ENCODE data around the gene CIAO2A.
A peak's percentile ranks its signal among the peaks of the same experiment; 100 is the strongest.
"Not testable (repeated sequence)": the region's sequence is repeated elsewhere in the genome, so short reads cannot be mapped to it uniquely, and the experiment has no call there.

The CIAO2A gene

GRCh38 chr15:64090527-64090926 is 3.1 kb downstream of the CIAO2A start:
- DNase-seq, result peak in 2 of 42 donors; percentile 38
- intact Hi-C loops (cut with DNase I), result no loop called here

- intact Hi-C loops (cut with DNase I), result no loop called here
Measured at GRCh38 chr15:64089543-64090280, 3.9 kb downstream of the CIAO2A start.

DNA sequence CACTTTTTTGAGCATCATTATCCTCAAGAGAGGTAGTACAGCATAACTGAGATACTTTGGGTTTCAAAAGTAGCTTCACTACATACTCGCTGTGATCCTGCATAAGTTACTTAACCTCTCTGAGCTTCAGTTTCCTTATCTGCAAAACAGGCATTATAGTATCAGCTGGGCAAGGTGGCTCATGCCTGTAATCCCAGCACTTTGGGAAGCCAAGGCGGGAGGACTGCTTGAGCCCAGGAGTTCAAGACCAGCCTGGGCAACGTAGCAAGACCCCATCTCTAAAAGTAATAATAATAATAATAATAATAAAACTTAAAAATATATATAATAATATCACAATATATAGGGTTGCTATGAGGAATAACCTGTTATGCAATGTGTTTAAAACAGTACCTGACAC is 10.9 kb downstream of the CIAO2A start:
- DNase-seq, result no peak
- intact Hi-C loops (cut with DNase I), result no loop called here

More at GRCh38 chr15:64089543-64090280, 3.9 kb downstream of the CIAO2A start:
- peak in 2 of 42 donors; percentile 12 to 36 for DNase-seq

DNA sequence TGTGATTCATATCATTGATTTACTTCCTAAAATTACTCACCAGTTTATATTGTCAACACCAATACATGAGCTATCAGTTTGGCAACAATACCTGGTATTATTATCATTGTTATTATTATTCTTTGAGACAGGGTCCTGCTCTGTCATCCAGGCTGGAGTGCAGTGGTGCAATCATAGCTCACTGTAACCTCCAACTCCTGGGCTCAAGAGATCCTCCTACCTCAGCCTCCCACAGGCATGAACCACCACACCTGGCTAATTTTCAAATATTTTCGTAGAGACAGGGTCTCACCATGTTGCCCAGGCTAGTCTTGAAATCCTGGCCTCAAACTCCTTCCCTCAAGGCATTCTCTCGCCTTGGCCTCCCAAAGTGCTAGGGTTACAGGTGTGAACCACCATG is 20.1 kb downstream of the CIAO2A start:
- peak in 1 of 42 donors; percentile 18 for DNase-seq
- intact Hi-C loops (cut with DNase I), result not testable (repeated sequence)

GRCh38 chr15:64072812-64073211 is 20.8 kb downstream of the CIAO2A start:
- intact Hi-C loops (cut with DNase I), result no loop called here
- no peak for DNase-seq

GRCh38 chr15:64071931-64072765 is 21.5 kb downstream of the CIAO2A start:
- intact Hi-C loops (cut with DNase I), result no loop called here
- DNase-seq, result peak in 1 of 42 donors; percentile 30

- DNase-seq, result peak in 23 of 42 donors; percentile 16 to 75 (median 46)
- intact Hi-C loops (cut with DNase I), result no loop called here
Measured at GRCh38 chr15:64070965-64071851, 22.4 kb downstream of the CIAO2A start.

DNA sequence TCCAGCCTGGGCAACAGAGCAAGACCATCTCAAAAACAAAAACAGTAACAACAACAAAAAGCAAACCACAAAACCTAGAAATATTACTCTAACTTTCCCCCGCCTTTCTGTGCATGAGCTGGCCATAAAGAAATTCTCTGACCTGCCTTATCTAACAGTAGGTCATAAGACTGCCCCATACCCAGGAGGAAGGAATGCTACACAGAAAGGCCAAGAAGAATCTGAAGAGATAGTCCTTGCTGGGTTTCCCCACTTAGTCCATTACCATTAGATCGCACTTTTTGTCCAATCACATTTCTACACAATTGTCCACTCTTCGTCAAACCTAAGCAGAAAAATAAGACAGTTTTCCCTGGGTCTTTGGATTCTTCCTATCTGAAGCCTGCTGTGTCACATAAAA is 23.5 kb downstream of the CIAO2A start:
- DNase-seq, result no peak
- intact Hi-C loops (cut with DNase I), result no loop called here

GRCh38 chr15:64068133-64068532 is 25.5 kb downstream of the CIAO2A start:
- DNase-seq, result peak in 1 of 42 donors; percentile 9
- intact Hi-C loops (cut with DNase I), result loop anchor here (5.0 kb wide), 1 partner anchor 456 kb away; no protein-coding TSS in a partner anchor

- intact Hi-C loops (cut with DNase I), result loop anchor here (5.0 kb wide), 1 partner anchor 455 kb away; no protein-coding TSS in a partner anchor
- DNase-seq, result peak; percentile 15 to 92 (median 76)
Measured at GRCh38 chr15:64067564-64068030, 26.0 kb downstream of the CIAO2A start.

DNA sequence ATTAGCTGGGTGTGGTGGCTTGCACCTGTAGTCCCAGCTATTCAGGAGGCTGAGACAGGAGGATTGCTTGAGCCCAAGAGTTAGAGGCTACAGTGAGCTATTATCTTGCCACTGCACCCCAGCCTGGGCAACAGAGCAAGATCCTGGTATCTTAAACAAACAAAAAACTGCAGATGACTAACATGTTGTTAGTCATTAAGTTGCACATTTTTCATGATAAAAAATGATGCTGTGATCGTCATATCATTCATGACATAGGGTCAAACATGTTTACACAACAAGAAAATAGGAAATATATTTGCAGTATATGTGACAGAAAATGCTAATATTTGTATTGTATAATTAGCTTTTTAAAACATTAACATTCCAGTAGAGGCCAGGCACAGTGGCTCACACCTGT is 27.2 kb downstream of the CIAO2A start:
- intact Hi-C loops (cut with DNase I), result loop anchor here (5.0 kb wide), 1 partner anchor 454 kb away; no protein-coding TSS in a partner anchor

GRCh38 chr15:64060716-64061115 is 32.9 kb downstream of the CIAO2A start:
- DNase-seq, result no peak
- intact Hi-C loops (cut with DNase I), result no loop called here

More for the DNA sequence above, 27.2 kb downstream of the CIAO2A start:
- DNase-seq, result peak in 1 of 42 donors; percentile 22

- DNase-seq; intact Hi-C loops (cut with DNase I): not testable (repeated sequence)
Measured at GRCh38 chr15:64059104-64059503, 34.5 kb downstream of the CIAO2A start.

DNA sequence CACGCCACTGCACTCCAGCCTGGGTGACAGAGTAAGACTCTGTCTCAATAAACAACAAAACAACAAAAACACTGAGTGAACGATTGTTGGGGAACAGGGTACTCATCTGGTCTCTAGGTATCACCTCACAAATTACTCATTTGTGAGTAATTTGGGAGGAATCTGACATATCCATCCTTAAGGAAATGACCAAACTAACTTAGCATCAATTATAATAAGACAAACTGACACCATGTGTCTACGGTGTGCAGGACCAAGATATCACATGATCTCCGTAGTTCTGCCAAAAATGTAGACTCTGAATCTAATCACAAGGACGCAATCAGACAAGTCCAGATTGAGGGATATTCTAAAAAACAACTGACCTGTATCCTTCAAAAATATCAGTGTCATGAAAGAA is 35.4 kb downstream of the CIAO2A start:
- no peak for DNase-seq
- intact Hi-C loops (cut with DNase I), result no loop called here

GRCh38 chr15:64053674-64054073 is 40.0 kb downstream of the CIAO2A start:
- peak in 2 of 42 donors; percentile 25 to 56 for DNase-seq
- intact Hi-C loops (cut with DNase I), result not testable (repeated sequence)

DNA sequence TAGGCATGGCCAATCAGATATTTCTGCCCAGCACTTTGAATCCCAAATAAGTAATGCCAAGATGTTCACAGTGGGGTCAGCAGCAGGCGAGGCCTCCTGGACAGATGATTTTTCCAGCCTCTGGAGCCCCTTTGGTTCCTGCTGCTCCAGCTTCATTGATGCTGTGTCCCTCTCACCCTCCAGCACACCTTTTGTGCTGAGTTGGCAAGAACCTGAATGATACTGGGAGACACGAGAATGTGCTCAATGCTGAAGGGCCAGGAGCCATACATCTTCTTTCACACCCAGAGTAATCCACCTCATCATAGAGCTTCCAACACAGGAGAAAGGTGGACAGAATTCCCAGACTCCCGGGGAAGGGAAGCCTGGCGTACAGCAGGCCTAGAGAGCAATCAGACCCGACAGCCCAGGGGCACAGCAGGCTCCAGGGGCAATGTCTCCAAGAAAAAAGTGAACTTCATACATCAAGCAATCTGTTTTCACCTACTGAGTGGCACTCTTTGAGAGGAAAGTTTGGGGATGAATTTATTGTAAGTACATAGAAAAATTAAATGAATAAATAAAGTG is 40.6 kb downstream of the CIAO2A start:
- no peak for DNase-seq
- intact Hi-C loops (cut with DNase I), result no loop called here

DNA sequence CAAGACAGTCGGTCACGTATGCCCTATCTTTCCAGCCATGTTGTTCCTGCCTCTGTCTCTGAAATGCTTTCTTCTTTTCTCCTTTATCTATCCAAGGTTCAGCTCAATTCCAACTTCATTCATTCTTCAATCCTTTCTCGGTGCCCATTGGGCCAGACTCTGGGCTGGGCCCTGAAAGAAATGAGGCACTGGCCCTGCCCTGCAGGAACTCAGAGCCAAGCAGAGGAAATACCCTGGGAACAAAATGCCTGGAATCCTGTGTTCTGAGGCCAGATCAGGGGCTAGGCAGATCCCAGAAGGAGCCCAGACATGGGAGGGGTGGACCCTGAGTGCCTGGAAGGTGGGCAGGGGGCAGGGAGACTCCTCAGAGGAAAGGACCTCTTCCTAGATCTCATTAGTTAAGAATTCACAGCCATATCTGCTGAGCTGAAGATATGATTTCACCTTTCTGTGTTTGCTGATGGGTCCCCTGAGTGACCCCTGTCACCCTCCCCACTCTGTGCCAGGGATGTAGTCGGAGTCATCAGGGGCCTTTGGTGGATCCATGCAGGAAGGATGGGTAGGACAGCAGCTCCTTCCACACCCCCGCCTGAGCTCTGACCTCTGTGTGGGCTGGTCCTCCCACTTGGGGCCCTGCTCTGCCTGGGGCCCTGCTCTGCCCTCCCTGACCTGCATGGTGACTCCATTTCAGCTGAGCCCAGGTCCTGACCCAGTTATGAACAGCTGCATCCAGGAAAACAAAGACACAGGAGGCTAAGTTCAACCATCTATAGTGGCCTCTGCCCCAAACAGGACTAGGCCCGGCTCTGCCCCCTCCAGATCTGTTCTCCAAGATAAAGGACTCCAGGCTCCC is 42.0 kb downstream of the CIAO2A start:
- no peak for DNase-seq
- intact Hi-C loops (cut with DNase I), result no loop called here

- intact Hi-C loops (cut with DNase I), result no loop called here
- DNase-seq, result no peak
Measured at GRCh38 chr15:64051093-64051402, 42.6 kb downstream of the CIAO2A start.
